ENCODE results near the gene FASTKD1.

FASTKD1 gene

GRCh38 chr2:169509955-169510354 is 63.7 kb downstream of the FASTKD1 start:
- DNase-seq (ENCODE audit: low spot score) = no peak
- no peak for TF ChIP-seq CTCF (IDR thresholded peaks at IDR 0.05; ENCODE audit: extremely low read depth, missing control alignments)

- DNase-seq (ENCODE audit: low spot score) = no peak
- TF ChIP-seq CTCF (IDR thresholded peaks at IDR 0.05; ENCODE audit: extremely low read depth, missing control alignments) = no peak
Measured at GRCh38 chr2:169509298-169509885, 64.3 kb downstream of the FASTKD1 start, which contains the start of gene KLHL41. TSS of gene KLHL41 (plus strand) at chr2:169509702. CDS start at chr2:169509779, 77 bp downstream.

- TF ChIP-seq CTCF (IDR thresholded peaks at IDR 0.05; ENCODE audit: extremely low read depth, missing control alignments) = no peak
- peak; percentile 30 for DNase-seq (ENCODE audit: low spot score)
Measured at GRCh38 chr2:169507698-169508097, 66.0 kb downstream of the FASTKD1 start.

- no peak for TF ChIP-seq CTCF (IDR thresholded peaks at IDR 0.05; ENCODE audit: extremely low read depth, missing control alignments)
- DNase-seq (ENCODE audit: low spot score) = no peak
Measured at GRCh38 chr2:169504651-169505050, 69.0 kb downstream of the FASTKD1 start.

GRCh38 chr2:169495310-169495928 is 78.2 kb downstream of the FASTKD1 start:
- TF ChIP-seq CTCF (IDR thresholded peaks at IDR 0.05; ENCODE audit: extremely low read depth, missing control alignments) = no peak
- no peak for DNase-seq (ENCODE audit: low spot score)

GRCh38 chr2:169493360-169493759 is 80.3 kb downstream of the FASTKD1 start:
- DNase-seq (ENCODE audit: low spot score) = no peak
- no peak for TF ChIP-seq CTCF (IDR thresholded peaks at IDR 0.05; ENCODE audit: extremely low read depth, missing control alignments)

- TF ChIP-seq CTCF (IDR thresholded peaks at IDR 0.05; ENCODE audit: extremely low read depth, missing control alignments) = no peak
- DNase-seq (ENCODE audit: low spot score) = no peak
Measured at GRCh38 chr2:169491378-169491777, 82.3 kb downstream of the FASTKD1 start.
